Testis (tissue), 3 donors: ENCODE measurements around the gene PITPNC1. TPM values are rescaled to one million over a fixed set of nuclear protein-coding genes. Genes with fewer than 3 reads are reported as not detected.
"Not testable (repeated sequence)": the region's sequence is repeated elsewhere in the genome, so short reads cannot be mapped to it uniquely, and the experiment has no call there.

Experiments used
- DNase-seq: peaks from one replicate; pipeline ENCODE4 v3.0.0-alpha.2; 2019
- H3K27ac ChIP-seq, 2 donors: fragments of 200-600 bp; sonication (generic); one replicate each; pipeline ENCODE4 v1.5.1; 2019
- H3K27me3 ChIP-seq: fragments of 200-600 bp; sonication (generic); one replicate; pipeline ENCODE4 v1.5.1; 2019
- H3K36me3 ChIP-seq: fragments of 200-600 bp; sonication (generic); one replicate; pipeline ENCODE4 v1.5.1; 2017; ENCODE audit warnings: low read depth; ENCODE audit errors: missing control alignments
- H3K4me1 ChIP-seq: fragments of 200-600 bp; sonication (generic); one replicate; pipeline ENCODE4 v1.5.1; 2019
- H3K4me3 ChIP-seq, 2 donors: fragments of 200-600 bp; sonication (generic); one replicate each; pipeline ENCODE4 v1.5.1; 2017 to 2019
- H3K9me3 ChIP-seq: fragments of 200-600 bp; sonication (generic); one replicate; pipeline ENCODE4 v1.5.1; 2017
- CTCF ChIP-seq, 3 experiments: fragments of 450-650 bp in 2 of 3; fragments of 200-600 bp in 1 of 3; sonication (generic) in 1 of 3; IDR thresholded peaks; one replicate each; pipeline ENCODE4 v1.5.1; 2016 to 2019; ENCODE audit warnings: antibody characterized with exemption in 3 of 3, mild to moderate bottlenecking in 2 of 3, moderate library complexity in 1 of 3
- POLR2A ChIP-seq: fragments of 450-650 bp; IDR thresholded peaks from one replicate; pipeline ENCODE4 v1.6.1; 2017; ENCODE audit warnings: antibody characterized with exemption, mild to moderate bottlenecking, moderate library complexity
- WGBS, 2 donors: methylation state at CpG; one replicate each; pipeline ENCODE4 v1.1.5; 2018; 5-methylcytosine and 5-hydroxymethylcytosine counted together
- intact Hi-C: fragments of 100-400 bp; cut with DNase I; formaldehyde crosslinking; loops from one replicate; pipeline ENCODE4 v1.15.1; 2023; ENCODE audit warnings: low total_unique reads
- polyA plus RNA-seq: library from polyadenylated mRNA; stranded (reverse); fragments of 350-450 nt; fragmentation: Illumina TruSeq; extraction: RNeasy Lipid Tissue Mini Kit (QIAGEN cat#74804); gene quantifications from one replicate; pipeline ENCODE4 v1.2.3, GENCODE V29; 2014; ENCODE audit warnings: low read depth, low replicate concordance; ENCODE audit not compliant: insufficient read depth
- total RNA-seq, 2 donors: library from RNA; depleted of rRNA; stranded (reverse); fragments of >200 nt; gene quantifications; one replicate each; pipeline ENCODE4 v1.2.3, GENCODE V29; 2016

Gene PITPNC1
- total and polyA plus RNA-seq, 3 donors from 2014 or later: 8.3 to 12.8 (median 12.2) TPM

- Histone ChIP-seq H3K36me3 (no peaks in the 10 kb centered on the region), H3K4me3 (no peak overlapping the region), H3K27me3 (no peaks in the 10 kb centered on the region), H3K27ac (no peak overlapping the region), H3K4me1 (no peaks in the 10 kb centered on the region), H3K9me3 (no peaks in the 10 kb centered on the region)
- intact Hi-C loops: no loop called here
- TF ChIP-seq CTCF (IDR thresholded peaks at IDR 0.05): no peak
- no peak for TF ChIP-seq POLR2A
- 86 to 96% methylated on average over 4 of the region's 4 CpGs for WGBS, 2 donors
- no peak for DNase-seq
Measured at GRCh38 chr17:67625971-67626370, 248.9 kb downstream of the PITPNC1 start.

DNA sequence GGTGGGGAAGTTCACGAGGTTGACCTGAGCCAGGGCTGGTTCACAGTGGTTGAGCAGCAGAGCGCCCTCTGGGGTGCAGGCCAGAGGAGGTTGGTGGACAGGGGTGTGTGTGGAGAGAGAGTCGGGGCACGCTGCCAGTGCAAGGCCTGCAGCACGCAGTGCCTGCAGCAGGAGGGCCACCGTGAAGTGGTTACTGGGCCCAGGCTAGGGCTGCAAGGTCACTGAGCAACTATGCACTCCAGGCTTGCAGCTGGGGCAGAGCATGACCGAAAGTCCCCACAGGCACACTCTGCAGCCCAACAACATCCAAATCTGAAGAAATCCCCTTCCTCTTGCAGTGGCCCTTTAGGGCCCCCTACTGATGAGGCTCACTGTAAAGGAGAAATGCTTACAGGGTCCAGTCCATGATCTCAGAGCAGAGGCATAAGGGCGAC is 251.5 kb downstream of the PITPNC1 start:
- no peak overlapping the region for H3K27ac ChIP-seq
- DNase-seq: no peak

GRCh38 chr17:67629971-67630320 is 252.9 kb downstream of the PITPNC1 start:
- Histone ChIP-seq H3K4me1 (no peaks in the 10 kb centered on the region), H3K27ac (no peak overlapping the region), H3K4me3 (no peak overlapping the region), H3K27me3 (no peaks in the 10 kb centered on the region), H3K9me3 (no peaks in the 10 kb centered on the region), H3K36me3 (no peaks in the 10 kb centered on the region)
- no peak for DNase-seq
- TF ChIP-seq POLR2A: no peak
- peak in 2 of 3 experiments; percentile 19 to 34 for TF ChIP-seq CTCF (IDR thresholded peaks at IDR 0.05)
- WGBS, 2 donors: 39 to 51% methylated on average over 4 of the region's 4 CpGs
- intact Hi-C loops: no loop called here

More for the DNA sequence above, 251.5 kb downstream of the PITPNC1 start:
- intact Hi-C loops: no loop called here
- no peaks in the 10 kb centered on the region for H3K36me3 ChIP-seq
- no peaks in the 10 kb centered on the region for H3K4me1 ChIP-seq
- H3K4me3 ChIP-seq: no peak overlapping the region
- H3K27me3 ChIP-seq: no peaks in the 10 kb centered on the region
- H3K9me3 ChIP-seq: no peaks in the 10 kb centered on the region
- 65 to 75% methylated on average over 7 to 8 of the region's 8 CpGs for WGBS, 2 donors
- TF ChIP-seq POLR2A (no peak), CTCF (IDR thresholded peaks at IDR 0.05) (no peak)

GRCh38 chr17:67630836-67631235 is 253.8 kb downstream of the PITPNC1 start:
- intact Hi-C loops, H3K27ac ChIP-seq: not testable (repeated sequence)

DNA sequence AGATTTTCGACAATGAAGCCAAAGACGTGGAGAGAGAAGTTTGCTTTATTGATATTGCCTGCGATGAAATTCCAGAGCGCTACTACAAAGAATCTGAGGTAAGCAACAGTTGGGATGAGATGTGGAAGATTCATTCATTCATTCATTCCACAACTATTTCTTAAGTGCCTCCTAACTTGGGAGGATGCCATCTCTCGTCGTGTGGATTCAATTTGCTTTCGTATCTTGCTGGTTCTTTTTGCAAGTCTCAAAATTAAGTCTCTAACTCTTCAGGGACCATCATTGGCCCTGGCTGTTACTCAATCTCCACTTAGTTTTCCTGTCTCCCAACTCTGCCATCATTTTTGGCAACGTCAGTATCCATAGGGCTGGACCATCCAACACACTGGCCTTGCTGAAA is 255.1 kb downstream of the PITPNC1 start:
- intact Hi-C loops: no loop called here
- no peaks in the 10 kb centered on the region for H3K27me3 ChIP-seq
- no peak for TF ChIP-seq CTCF (IDR thresholded peaks at IDR 0.05)
- no peak for TF ChIP-seq POLR2A
- no peaks in the 10 kb centered on the region for H3K9me3 ChIP-seq
- H3K4me3 ChIP-seq: no peak overlapping the region
- DNase-seq: no peak
- H3K27ac ChIP-seq: no peak overlapping the region
- H3K4me1 ChIP-seq: no peaks in the 10 kb centered on the region
- WGBS, 2 donors: 94 to 95% methylated on average over 8 of the region's 8 CpGs
- no peaks in the 10 kb centered on the region for H3K36me3 ChIP-seq

More at GRCh38 chr17:67630836-67631235, 253.8 kb downstream of the PITPNC1 start:
- not testable (repeated sequence) for H3K27me3 ChIP-seq, H3K4me3 ChIP-seq, H3K36me3 ChIP-seq, H3K9me3 ChIP-seq, H3K4me1 ChIP-seq, DNase-seq
- WGBS, 2 donors: 92 to 99% methylated on average over 7 of the region's 7 CpGs
